CD4-positive, alpha-beta T cell treated with Interleukin-4 for 1 hour (primary cell): Measurements from ENCODE around the gene SEMA5B.
A peak's percentile ranks its signal among the peaks of the same experiment; 100 is the strongest.

Source experiments
- DNase-seq, 2 donors: peaks; one replicate each; pipeline ENCODE4 v3.0.0-alpha.2; 2020 to 2022

SEMA5B gene, protein sequence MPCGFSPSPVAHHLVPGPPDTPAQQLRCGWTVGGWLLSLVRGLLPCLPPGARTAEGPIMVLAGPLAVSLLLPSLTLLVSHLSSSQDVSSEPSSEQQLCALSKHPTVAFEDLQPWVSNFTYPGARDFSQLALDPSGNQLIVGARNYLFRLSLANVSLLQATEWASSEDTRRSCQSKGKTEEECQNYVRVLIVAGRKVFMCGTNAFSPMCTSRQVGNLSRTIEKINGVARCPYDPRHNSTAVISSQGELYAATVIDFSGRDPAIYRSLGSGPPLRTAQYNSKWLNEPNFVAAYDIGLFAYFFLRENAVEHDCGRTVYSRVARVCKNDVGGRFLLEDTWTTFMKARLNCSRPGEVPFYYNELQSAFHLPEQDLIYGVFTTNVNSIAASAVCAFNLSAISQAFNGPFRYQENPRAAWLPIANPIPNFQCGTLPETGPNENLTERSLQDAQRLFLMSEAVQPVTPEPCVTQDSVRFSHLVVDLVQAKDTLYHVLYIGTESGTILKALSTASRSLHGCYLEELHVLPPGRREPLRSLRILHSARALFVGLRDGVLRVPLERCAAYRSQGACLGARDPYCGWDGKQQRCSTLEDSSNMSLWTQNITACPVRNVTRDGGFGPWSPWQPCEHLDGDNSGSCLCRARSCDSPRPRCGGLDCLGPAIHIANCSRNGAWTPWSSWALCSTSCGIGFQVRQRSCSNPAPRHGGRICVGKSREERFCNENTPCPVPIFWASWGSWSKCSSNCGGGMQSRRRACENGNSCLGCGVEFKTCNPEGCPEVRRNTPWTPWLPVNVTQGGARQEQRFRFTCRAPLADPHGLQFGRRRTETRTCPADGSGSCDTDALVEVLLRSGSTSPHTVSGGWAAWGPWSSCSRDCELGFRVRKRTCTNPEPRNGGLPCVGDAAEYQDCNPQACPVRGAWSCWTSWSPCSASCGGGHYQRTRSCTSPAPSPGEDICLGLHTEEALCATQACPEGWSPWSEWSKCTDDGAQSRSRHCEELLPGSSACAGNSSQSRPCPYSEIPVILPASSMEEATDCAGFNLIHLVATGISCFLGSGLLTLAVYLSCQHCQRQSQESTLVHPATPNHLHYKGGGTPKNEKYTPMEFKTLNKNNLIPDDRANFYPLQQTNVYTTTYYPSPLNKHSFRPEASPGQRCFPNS

DNA sequence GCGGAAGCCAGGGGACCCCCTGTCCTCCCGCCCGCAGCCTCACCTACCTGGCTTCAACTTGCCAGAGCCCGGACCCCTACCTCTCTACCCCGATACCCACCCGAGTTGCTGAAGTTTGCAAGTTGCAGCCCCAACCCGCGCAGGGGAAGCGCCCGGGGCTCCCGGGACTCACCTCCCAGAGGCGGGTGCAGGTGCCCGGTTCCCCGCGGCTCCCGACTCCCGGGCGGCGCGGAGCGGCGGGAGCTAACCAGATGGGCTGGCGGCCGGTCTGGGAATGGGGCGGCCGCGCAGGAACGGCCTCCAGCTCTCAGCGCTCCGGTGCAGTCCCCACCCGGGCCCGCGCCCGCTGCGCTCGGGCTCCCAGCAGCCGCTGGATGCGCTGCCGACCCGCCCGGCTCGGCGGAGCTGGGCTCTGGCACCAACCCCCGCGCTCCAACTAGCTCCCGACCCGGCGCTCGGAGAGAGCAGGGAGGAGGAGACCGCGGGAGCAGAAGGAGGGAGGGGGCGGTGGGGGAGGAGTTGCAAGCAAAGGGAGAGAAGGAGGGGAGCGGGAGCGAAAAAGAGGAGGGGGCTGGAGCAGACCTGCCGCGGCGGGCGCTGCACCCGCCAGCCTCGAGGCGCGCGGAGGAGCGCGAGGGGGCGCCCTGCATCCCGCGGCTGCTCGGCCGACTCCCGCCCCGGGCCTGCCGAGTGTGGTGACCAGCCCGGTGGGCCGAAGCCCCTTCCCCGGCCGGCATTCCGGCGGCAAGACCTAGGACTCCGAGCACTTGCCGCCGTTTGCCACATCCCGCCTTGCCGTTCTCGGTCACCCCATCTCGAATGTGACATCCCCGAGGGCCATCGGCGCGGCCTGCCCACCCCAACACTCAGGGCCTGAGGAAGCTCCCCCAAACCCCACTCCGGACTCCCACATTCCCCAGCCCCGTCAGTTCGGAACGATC, at the start of gene SEMA5B:
Gene SEMA5B, minus strand, starts transcription at position 472 of the 941 bp plus-strand sequence. CDS start 66,500 bp downstream, outside the sequence.
- peak in 1 of 2 donors; percentile 6 for DNase-seq

DNA sequence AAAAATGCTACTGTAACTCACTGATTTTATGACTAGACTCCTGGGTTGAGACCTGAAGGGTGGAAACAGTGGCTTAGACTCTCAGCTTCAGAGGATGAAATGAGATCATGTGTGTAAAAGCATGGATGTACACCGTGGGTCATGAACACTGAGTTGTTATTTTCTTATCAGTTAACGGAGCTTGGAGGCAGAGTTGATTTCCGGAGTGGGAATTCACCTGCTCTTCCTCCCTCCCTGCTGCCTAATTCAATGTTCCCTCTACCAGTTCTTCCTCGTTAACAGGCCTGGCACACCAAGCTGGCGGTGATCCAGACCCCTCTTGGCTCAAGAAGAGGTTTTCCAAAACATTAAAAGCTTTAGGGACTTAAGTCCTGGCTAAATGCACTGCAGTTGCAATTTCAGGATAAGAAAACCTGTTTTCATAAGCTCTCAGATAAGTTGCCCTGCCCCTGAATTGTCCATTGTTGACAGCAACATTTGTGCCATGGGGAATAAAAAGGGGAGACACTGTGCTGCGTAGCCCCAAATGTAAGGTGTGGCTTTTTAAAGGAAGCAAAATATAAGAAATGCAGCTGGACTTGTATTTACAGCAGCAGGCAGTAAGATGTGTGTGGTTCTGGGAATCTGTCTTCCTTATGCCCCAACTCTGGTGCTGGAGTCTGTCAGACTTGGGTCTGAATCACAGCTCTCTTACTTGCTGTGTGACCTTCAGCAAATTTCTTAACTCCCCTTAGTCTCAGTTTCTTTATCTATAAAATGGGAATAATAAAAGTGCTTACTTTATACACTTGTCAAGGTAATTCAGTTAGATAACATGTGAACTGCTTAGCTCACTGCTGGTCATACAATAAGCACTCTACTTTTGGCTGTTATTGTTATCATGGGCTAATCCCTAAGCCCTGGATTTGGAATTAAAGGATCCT, 49.2 kb upstream of the SEMA5B start:
- no peak for DNase-seq

DNA sequence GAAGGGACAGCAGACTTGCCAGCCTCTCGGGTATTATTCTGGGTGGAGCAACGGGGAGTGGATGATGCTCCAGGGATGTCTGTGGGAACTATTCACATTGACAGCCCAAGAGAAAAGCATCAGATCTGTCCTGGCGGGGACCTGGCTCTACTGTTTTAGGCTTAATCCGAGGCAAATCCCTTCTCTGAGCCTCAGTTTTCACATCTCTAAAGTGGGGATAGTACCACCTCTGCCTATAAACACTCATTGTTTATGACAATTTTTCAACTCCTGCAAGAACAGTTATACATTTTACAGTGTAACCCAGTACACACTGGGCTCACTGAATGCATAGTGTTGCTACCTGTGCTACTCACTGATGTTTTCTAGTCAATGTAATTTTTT, 48.5 kb upstream of the SEMA5B start:
- no peak for DNase-seq

DNA sequence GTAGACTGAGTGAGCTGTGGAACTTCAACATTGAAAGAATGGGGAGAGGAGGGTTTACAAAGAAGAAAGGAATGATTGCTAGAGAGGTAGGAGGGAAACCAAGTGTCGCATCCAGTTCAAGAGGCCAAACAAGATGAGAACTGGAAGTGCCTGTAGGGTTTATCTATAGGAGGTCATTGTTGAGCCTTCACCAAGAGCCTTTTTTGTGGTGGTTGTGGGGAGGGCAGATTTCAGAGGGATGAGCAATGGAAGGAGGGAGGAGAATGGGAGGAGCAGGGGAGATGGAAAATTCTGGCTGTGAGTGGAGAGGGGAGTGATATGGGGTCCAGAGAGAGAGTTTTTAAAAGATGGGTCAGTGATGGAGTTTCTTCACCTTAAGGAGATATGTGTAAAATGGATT, 47.8 kb upstream of the SEMA5B start:
- DNase-seq = no peak

DNA sequence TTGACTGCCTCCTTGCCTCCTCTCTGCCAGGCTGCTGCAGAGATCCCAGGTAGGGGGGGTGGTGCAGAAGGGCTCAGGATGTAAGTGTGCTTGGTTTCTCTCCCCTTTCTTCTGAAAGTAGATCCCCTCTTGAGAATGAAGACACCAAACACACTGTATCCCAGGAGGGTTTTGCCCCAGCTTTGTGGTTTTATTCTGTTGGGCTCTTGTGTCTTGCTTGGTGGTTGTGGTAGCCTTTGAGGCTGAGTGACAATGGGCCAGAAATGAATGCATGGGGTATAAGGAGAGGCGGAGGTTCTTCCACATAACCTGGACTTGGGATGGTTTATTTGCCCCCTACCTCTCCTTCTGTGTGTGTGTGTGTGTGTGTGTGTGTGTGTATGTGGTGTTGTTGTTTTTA, 45.0 kb upstream of the SEMA5B start:
- no peak for DNase-seq

DNA sequence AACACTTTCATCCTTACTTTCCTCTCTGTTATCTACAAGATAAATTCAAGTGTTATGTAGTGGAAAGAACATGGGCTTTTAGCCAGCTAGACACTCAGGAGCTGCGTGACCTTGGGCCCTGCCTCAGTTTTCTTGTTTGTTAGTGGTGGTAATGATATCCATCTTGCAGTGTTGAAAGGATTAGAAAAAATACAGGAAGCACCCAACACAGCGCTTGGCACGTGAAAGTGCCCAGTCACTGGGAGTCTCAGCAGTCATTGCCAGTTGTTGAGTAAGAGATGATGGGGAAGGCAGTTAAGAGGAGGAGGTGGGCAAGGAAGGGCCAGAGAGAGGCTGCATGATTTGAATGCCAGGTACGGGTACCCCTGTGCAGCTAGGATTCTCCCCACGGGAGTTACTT, 44.6 kb upstream of the SEMA5B start:
- peak in 1 of 2 donors; percentile 32 for DNase-seq

DNA sequence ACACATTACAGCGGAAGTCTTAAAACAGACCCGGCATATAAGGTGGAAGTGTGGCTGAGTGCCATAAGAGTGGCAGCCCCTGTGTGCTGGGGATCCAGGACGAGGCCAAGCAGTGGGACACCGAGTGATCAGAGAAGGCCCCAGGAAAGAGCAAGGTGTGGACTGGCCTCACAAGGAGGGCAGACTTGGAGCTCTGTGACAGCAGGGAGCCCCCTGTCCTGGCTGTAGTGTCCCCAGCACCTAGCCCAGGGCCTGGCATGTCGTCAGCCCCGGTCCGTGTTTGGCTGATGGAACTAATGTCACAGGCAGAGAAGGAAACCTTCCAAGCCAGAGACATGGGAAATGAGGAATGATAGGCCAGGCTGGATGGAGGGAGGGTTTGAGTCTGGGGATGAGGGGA, 44.0 kb upstream of the SEMA5B start:
- DNase-seq = no peak

DNA sequence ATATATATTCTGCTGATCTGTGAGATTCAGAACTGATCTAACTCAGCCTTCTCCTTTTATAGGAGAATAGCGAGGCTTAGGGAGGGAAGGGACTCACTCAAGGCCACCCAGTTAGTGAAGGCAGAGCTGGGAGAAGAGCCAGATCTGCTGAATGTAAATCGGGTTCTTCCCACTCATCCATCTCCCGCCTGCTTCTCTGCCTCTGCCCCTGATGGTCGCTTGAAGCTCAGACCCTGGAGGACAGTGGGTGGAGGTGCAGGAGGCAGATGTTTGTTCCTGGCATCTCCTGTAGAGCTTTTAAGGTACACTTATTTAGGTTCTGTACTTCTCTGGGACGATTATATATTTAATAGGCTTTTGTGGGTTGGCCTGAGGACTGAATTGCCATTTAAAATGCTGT, 43.6 kb upstream of the SEMA5B start:
- DNase-seq = no peak

DNA sequence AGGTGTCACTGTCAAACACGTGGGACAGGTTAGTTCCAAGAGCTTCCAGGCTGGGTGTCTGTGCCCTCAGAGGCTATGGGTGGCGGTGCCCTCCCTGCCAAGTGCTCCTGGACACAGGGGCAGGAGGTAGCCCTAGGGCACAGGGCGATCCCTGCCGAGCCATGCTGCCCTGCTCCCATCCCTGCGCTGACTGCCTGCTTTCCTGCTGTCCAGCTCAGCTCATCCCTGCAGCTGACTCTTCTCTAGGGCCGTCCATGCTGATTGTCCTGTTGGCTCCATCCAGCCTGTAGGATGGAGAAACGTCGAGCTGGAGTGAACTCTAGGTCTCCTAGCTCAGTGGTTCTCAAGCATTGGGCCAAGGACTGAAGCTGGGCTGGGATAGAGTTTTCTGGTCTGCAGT, 42.9 kb upstream of the SEMA5B start:
- no peak for DNase-seq

DNA sequence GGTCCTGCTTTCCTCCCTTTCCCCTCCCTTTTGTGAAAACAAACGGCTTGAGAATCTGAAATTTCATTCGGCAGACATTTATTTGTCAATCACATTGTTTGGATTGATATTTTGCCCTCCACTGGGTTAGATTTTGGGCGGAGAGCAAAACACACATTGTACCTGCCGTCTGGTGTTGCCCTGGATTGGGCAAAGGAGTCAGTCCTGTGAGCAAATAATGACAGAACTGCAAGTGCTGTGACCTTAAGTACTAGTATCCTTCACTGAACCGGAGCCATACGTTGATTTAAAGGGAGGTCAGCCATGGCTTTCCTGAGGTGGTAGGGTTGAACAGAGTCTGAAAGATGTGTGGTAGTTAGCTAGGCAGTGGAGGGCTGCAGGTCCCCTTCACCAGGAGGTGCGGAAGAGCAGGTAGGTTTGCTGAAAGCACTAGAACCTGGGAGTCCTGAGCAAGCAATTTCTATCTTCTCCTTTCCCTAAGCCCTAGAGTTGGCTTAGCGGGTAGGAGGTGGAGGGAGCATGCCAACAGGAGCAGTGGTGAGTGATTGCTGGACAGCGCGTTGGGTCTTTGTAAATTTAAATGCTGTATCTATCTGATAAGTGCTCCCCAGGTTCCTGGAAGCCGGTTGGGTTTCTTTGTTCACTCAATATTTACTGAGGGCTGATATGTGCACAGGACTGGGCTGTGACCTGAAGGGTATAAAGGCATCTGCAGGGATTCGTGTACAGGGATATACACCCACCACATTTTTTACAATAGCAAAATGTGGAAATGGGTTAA, 41.2 kb upstream of the SEMA5B start:
- DNase-seq = no peak

DNA sequence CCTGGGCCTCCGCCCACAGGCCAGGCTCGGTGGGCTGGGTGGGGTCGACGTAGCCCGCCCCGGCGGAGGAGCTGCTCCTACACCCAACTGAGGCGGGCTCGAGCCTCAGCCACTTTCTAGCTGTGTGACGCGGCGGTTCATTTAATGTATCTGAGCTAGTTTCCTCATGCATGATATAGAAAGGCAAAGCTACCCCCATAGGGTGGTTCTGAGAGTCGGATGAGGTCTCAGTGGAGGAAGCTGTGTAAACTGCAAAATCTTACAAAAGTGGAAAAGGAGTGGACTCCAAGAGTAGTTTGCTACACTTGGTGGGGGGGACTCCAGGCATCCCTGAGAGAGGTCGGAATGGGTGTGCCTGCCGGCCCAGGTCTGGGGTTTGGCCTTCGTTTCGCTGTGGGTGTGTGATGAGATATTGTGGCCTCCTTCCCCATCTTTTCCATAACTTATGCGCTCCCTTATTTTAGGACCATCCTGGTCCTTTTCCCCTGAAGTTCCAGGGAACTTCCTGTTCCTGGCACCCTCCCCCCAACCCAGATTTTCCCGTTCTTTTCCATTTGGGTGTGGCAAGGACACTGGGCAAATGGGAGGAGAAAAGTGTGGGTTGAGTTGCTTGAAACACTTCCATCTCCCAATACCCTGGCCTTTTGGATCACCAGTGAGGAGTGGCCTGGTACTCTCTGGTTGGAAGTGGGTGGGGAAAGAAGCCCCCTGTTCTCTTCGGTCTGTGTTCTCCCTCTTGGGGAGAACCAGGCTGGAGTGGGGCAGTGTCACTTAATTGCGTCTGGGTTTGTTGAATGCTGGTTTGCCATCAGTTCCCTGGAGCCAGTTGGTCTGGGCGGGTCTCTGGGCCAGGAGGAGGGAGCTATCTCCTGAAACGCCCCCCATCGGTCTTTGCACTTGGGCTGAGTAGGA, 40.4 kb upstream of the SEMA5B start:
- DNase-seq = no peak

DNA sequence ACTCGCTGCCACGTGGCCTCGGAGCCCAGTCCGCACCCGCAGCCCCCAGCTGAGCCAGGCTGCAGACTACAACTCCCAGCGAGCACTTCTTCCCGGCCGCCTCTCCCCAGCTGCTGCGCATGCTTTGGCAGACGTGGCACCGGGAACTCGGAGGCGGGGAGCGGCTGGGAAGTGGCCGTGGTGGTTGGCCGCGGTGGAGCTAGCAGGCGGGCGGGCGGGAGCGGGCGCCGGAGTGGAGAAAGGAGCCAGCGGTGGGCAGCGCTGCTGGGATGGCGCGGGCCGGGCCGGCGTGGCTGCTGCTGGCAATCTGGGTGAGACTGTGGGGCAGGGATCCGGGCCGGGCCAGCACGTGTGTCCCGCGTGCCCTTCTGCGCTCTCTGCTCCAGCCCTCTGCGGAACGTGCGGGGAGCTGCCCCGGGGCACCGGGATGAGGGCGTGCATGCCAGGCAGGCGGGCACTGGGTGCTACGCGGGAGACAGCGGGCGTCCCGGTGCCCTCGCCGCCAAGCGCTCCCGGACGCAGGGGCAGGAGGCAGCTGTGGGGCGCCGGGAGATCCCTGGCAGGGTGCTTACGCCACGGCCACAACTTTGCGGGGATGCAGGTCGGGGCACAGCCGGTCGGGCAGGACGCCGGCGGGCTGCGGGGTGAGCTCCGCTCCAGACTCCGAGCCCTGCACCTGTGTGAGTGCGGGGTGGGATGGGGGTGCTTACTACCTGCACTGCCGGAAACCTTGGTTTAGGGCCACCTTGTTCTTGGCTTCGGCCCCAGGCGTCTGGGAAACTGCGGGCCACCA, 39.5 kb upstream of the SEMA5B start, which contains the start of gene PDIA5:
Gene PDIA5, plus strand, starts transcription at position 130 of the 793 bp plus-strand sequence. Its CDS starts 140 bp downstream, at position 270.
- peak; percentile 45 to 58 for DNase-seq

DNA sequence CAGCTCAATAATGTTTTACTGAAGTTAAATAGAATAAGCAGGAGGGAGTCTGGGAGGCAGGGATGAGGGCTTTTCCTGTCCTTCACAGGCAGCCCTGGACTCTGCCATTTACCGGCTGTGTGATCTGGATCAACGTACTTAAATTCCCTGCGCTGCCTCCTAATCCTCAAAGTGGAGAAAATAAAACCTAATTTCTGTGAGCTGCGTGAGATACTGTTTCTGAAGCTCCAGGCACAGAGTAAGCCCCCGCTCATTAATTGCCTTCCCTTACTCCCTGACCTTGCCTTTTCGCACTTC, 39.0 kb upstream of the SEMA5B start:
- DNase-seq = no peak

DNA sequence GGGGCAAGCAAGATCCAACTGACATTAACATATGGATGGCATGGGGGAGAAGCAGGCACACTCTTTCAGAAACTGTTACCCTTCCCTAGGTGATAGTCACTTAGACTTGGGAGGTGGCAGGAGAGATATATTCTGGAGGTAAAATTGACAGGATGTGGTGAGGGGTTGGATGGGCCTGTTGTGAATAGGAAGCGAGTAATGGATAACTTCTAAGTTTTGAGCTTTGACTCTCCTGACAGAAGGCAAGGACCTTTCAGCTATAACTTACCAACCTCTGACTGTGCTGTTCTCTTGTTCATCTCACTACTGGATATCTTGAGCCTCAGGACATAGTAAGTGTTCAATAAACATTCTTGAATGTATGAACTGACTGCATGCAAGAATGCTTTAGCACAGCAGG, 37.4 kb upstream of the SEMA5B start:
- DNase-seq = no peak

DNA sequence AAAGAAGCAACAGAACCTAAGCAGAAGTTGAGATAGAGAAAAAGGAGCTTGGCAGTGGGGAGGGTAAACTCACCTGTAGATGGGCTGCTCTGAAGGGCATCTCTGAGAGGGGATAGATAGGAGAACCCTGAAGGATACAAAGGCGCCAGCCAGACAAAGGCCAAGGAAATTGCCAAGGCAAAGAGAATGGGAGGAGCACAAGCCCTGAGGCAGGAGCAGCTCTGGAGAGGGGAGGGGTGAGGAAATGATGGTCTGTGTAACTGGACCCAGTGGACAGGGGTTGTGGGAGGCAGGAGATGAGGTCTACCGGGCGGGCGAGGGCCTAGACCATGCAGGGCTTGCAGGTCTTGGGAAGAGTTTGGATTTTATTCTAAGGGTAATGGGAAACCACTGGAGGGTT, 36.9 kb upstream of the SEMA5B start:
- DNase-seq = no peak

DNA sequence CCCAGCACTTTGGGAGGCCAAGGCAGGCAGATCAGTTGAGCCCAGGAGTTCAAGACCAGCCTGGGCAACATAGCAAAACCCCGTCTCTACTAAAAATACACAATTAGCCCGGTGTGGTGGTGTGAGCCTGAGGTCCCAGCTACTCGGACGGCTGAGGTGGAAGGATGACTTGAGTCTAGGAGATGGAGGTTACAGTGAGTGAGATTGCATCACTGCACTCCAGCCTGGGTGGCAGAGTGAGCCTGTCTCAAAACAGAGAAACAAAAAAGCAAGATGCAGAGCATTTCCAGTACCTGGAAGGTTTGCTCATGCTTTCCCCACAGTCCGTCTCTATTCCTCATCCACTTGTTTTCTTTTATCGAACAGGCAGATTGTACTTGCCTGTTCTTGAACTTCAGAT, 35.5 kb upstream of the SEMA5B start:
- DNase-seq = no peak

DNA sequence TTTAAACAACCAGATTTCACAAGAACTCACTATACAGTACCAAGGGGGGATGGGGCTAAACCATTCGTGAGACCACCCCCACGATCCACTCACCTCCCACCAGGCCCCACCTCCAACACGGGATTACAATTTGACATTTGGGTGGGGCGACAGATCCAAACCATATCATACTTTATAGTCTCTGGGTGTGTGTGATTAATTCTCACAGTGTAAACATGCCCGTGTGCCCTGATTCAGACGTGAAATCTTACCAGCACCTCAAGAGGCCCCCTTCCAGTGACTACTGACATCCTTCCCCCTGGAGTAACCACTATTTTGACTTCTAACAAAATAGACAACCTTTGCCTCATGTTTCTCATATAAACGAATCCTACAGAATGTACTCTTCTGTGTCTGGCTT, 34.3 kb upstream of the SEMA5B start:
- no peak for DNase-seq

DNA sequence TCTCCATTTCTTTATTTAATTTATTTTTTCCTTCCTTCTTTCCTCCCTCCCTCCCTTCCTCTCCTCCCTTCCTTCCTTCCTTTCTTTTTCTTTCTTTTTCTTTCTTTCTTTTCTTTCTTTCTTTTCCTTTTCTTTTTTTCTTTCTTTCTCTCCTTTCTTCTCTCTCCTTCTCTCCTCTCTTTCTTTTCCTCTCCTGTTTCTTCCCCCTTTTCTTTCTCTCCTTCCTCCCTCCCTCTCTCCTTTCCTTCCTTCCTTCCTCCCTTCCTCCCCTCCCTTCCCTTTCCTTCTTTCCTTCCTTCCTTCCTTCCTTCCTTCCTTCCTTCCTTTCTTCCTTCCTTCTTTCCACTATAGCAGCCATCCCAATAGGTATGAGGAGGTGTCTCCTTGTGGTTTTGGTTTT, 32.5 kb upstream of the SEMA5B start:
- no peak for DNase-seq
